ENCODE data around the gene RHEX.

DNA sequence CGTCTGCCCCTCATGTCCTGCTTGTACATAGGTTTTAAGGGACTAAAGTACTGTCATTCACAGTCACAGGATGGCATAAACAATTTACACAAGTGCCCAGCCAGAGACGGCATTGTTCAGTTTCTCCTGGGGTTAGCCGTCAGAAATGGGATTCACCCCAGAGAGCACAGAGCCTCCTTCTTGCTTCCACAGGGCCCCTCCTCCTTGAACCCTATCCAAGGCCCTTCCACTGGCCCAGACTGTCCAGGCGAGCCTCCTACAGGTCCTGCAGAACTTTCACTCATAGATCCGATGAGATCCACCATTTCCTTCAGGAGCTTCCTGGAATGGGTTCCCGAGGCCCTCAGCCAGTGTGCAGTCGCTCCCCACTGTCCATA lies 54.2 kb downstream of the RHEX start:
- TF ChIP-seq POLR2AphosphoS5 (IDR thresholded peaks at IDR 0.05; ENCODE audit: low read depth, low read length) (no peak), SIN3A (IDR thresholded peaks at IDR 0.05; ENCODE audit: borderline replicate concordance, insufficient read depth, low read length) (no peak)
